K562 (cell line): Measurements from ENCODE around the gene MBD4. TPM values are rescaled to one million over a fixed set of nuclear protein-coding genes. Genes with fewer than 3 reads are reported as not detected.
A peak's percentile ranks its signal among the peaks of the same experiment; 100 is the strongest.

Experiments used
- CHD2 ChIP-seq: IDR thresholded peaks from 2 replicates; pipeline ENCODE4 v1.6.1; 2011; ENCODE audit warnings: low read depth, low read length
- CXXC5 ChIP-seq: fragments of 250-450 bp; sonication (Bioruptor Pico); IDR thresholded peaks from 2 replicates; pipeline ENCODE4 v1.8.0; 2022; ENCODE audit warnings: inconsistent platforms, mild to moderate bottlenecking, moderate library complexity
- EP400 ChIP-seq: fragments of 450-650 bp; IDR thresholded peaks from 2 replicates; pipeline ENCODE4 v1.6.1; 2017; ENCODE audit warnings: antibody characterized with exemption, mild to moderate bottlenecking, moderate library complexity
- HDAC3 ChIP-seq: fragments of 450-650 bp; IDR thresholded peaks from 2 replicates; pipeline ENCODE4 v1.6.1; 2018; ENCODE audit warnings: borderline replicate concordance, mild to moderate bottlenecking, moderate library complexity; ENCODE audit not compliant: partially characterized antibody
- HDGF ChIP-seq: fragments of 450-650 bp; IDR thresholded peaks from 2 replicates; pipeline ENCODE4 v1.6.1; 2016
- MAFF ChIP-seq: IDR thresholded peaks from 2 replicates; pipeline ENCODE4 v1.6.1; 2012; ENCODE audit warnings: low read length, improper control_type of control experiment
- MTA3 ChIP-seq: fragments of 450-650 bp; formaldehyde crosslinking; IDR thresholded peaks from 2 replicates; pipeline ENCODE4 v1.6.1; 2017; ENCODE audit warnings: mild to moderate bottlenecking, borderline replicate concordance
- POLR2H ChIP-seq: IDR thresholded peaks from 2 replicates; pipeline ENCODE4 v1.6.1; 2016; ENCODE audit warnings: missing genetic modification characterization, low read depth, mild to moderate bottlenecking, control low read depth, missing compliant biosample characterization, moderate library complexity
- RBFOX2 ChIP-seq: fragments of 200-400 bp; formaldehyde crosslinking; IDR thresholded peaks from 2 replicates; pipeline ENCODE4 v1.6.1; 2017; ENCODE audit warnings: low read depth, mild to moderate bottlenecking, low read length, moderate library complexity
- SRSF3 ChIP-seq: fragments of 200-400 bp; formaldehyde crosslinking; IDR thresholded peaks from 2 replicates; pipeline ENCODE4 v1.6.1; 2016; ENCODE audit warnings: mild to moderate bottlenecking, low read length, moderate library complexity; ENCODE audit not compliant: insufficient read depth
- TCF7L2 ChIP-seq: fragments of 150-350 bp; IDR thresholded peaks from 2 replicates; pipeline ENCODE4 v1.6.1; 2016; ENCODE audit warnings: low read depth, mild to moderate bottlenecking, low read length, moderate library complexity
- ZC3H11A ChIP-seq: IDR thresholded peaks from 2 replicates; pipeline ENCODE4 v1.6.1; 2012; ENCODE audit warnings: low read depth, low read length, improper control_type of control experiment
- ZFP1 ChIP-seq: fragments of 450-650 bp; formaldehyde crosslinking; IDR thresholded peaks from 2 replicates; pipeline ENCODE4 v1.4.0; 2020; ENCODE audit warnings: mild to moderate bottlenecking, mixed read lengths
- ZNF707 ChIP-seq: fragments of 250-450 bp; sonication (Bioruptor Pico); conservative IDR thresholded peaks from 2 replicates; pipeline ENCODE4 v1.8.0; 2022; ENCODE audit warnings: inconsistent platforms, mild to moderate bottlenecking, moderate library complexity
- polyA plus RNA-seq, 8 experiments: library from polyadenylated mRNA; depleted of rRNA in 4 of 8; stranded (reverse) in 5 of 8; unstranded in 3 of 8; fragments of >200 nt; fragmentation: Nextera tagmentation in 2 of 8; fragmentation: Illumina TruSeq in 1 of 8; extraction: Ambion mirVana in 2 of 8; extraction: Trizol in 1 of 8; gene quantifications; 2 replicates each; pipeline versions ENCODE4 v1.2.1 to v1.2.3, GENCODE V29; 2011 to 2014; ENCODE audit warnings: inconsistent platforms in 1 of 8, missing spikeins in 1 of 8
- total RNA-seq, 7 experiments: library from RNA; depleted of rRNA in 6 of 7; stranded (reverse); fragments of >200 nt in 6 of 7; fragmentation: Illumina TruSeq in 2 of 7; extraction: Trizol in 2 of 7; gene quantifications; 2 replicates each; pipeline versions ENCODE4 v1.2.1 to v1.2.3, GENCODE V29; 2011 to 2021; ENCODE audit warnings: low replicate concordance in 1 of 7
- TF ChIP-seq, protein P1 (sequence below), 2 experiments: fragments of 200-800 bp in 1 of 2; sonication (Bioruptor generic) in 1 of 2; sonication (generic) in 1 of 2; formaldehyde crosslinking in 1 of 2; IDR thresholded peaks in 1 of 2; conservative IDR thresholded peaks in 1 of 2; 2 replicates each; pipeline versions ENCODE4 v1.5.0 to v1.6.1; 2016 to 2020; ENCODE audit warnings: missing compliant biosample characterization in 1 of 2, missing genetic modification characterization in 1 of 2, missing genetic modification reagents in 1 of 2
- TF ChIP-seq, protein P2 (sequence below), 2 experiments: fragments of 450-650 bp; IDR thresholded peaks; 2 replicates each; pipeline ENCODE4 v1.6.1; 2016; ENCODE audit warnings: mild to moderate bottlenecking in 2 of 2, borderline replicate concordance in 1 of 2, low read depth in 1 of 2, moderate library complexity in 1 of 2
- TF ChIP-seq, protein P3 (sequence below): sonication (generic); formaldehyde crosslinking; IDR thresholded peaks from 2 replicates; pipeline ENCODE4 v1.8.0; 2022; ENCODE audit warnings: missing genetic modification reagents, mild to moderate bottlenecking, moderate library complexity, borderline replicate concordance

The MBD4 gene
- total and polyA plus RNA-seq, 9 of the 15 experiments (the other 6 are each of a cell fraction or from before 2014, with no cell fraction given), result 13.3 to 63.9 (median 39.0) TPM

DNA sequence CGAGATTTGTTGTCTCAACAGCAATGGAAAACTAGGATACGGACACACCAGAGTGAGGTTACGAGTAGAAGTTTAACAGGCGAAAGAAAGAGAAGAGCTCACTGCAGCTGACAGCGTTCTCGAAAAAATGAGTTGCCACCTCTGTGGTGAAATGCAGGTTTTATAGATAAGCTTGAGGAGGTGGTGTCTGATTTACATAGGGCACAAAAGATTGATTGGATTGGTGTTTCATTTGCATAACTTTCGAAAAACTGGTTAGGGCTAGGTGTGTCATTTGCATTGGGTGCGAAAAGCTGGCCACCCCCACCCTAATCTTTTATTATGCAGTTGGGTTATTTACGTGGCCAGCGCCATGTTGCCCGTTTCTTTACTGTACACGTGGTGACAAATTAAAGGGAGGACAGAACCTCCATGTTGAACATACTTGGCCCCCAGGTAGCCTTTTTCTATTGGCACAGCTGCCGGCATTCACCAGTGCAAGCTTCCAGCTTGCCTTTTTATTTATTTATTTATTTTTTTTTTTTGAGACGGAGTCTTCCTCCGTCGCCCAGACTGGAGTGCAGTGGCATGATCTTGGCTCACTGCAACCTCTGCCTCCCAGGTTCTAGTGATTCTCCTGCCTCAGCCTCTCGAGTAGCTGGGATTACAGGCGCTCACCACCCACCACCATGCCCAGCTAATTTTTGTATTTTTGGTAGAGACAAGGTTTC, 8.6 kb upstream of the MBD4 start (continued):
- no peak for TF ChIP-seq CHD2
- TF ChIP-seq ZC3H11A, result no peak
- TF ChIP-seq, protein P1, sequence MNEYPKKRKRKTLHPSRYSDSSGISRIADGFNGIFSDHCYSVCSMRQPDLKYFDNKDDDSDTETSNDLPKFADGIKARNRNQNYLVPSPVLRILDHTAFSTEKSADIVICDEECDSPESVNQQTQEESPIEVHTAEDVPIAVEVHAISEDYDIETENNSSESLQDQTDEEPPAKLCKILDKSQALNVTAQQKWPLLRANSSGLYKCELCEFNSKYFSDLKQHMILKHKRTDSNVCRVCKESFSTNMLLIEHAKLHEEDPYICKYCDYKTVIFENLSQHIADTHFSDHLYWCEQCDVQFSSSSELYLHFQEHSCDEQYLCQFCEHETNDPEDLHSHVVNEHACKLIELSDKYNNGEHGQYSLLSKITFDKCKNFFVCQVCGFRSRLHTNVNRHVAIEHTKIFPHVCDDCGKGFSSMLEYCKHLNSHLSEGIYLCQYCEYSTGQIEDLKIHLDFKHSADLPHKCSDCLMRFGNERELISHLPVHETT (CRISPR knock-in tag; conservative IDR thresholded peaks at IDR 0.05 in 1 of 2, IDR thresholded peaks at IDR 0.05 in 1 of 2), result 0 out of 4 replicates have a peak, but pooled peaks of 1 of the 2 experiments have one; percentile 29
- TF ChIP-seq ZNF707 (CRISPR knock-in tag), result no peak
- no peak for TF ChIP-seq HDGF
- peak; percentile 75 for TF ChIP-seq RBFOX2
- peak; percentile 94 for TF ChIP-seq EP400
- TF ChIP-seq ZFP1, result no peak
- peak; percentile 91 for TF ChIP-seq MTA3
- TF ChIP-seq SRSF3, result no peak
- peak; percentile 94 for TF ChIP-seq POLR2H (tag)
- TF ChIP-seq, protein P2, sequence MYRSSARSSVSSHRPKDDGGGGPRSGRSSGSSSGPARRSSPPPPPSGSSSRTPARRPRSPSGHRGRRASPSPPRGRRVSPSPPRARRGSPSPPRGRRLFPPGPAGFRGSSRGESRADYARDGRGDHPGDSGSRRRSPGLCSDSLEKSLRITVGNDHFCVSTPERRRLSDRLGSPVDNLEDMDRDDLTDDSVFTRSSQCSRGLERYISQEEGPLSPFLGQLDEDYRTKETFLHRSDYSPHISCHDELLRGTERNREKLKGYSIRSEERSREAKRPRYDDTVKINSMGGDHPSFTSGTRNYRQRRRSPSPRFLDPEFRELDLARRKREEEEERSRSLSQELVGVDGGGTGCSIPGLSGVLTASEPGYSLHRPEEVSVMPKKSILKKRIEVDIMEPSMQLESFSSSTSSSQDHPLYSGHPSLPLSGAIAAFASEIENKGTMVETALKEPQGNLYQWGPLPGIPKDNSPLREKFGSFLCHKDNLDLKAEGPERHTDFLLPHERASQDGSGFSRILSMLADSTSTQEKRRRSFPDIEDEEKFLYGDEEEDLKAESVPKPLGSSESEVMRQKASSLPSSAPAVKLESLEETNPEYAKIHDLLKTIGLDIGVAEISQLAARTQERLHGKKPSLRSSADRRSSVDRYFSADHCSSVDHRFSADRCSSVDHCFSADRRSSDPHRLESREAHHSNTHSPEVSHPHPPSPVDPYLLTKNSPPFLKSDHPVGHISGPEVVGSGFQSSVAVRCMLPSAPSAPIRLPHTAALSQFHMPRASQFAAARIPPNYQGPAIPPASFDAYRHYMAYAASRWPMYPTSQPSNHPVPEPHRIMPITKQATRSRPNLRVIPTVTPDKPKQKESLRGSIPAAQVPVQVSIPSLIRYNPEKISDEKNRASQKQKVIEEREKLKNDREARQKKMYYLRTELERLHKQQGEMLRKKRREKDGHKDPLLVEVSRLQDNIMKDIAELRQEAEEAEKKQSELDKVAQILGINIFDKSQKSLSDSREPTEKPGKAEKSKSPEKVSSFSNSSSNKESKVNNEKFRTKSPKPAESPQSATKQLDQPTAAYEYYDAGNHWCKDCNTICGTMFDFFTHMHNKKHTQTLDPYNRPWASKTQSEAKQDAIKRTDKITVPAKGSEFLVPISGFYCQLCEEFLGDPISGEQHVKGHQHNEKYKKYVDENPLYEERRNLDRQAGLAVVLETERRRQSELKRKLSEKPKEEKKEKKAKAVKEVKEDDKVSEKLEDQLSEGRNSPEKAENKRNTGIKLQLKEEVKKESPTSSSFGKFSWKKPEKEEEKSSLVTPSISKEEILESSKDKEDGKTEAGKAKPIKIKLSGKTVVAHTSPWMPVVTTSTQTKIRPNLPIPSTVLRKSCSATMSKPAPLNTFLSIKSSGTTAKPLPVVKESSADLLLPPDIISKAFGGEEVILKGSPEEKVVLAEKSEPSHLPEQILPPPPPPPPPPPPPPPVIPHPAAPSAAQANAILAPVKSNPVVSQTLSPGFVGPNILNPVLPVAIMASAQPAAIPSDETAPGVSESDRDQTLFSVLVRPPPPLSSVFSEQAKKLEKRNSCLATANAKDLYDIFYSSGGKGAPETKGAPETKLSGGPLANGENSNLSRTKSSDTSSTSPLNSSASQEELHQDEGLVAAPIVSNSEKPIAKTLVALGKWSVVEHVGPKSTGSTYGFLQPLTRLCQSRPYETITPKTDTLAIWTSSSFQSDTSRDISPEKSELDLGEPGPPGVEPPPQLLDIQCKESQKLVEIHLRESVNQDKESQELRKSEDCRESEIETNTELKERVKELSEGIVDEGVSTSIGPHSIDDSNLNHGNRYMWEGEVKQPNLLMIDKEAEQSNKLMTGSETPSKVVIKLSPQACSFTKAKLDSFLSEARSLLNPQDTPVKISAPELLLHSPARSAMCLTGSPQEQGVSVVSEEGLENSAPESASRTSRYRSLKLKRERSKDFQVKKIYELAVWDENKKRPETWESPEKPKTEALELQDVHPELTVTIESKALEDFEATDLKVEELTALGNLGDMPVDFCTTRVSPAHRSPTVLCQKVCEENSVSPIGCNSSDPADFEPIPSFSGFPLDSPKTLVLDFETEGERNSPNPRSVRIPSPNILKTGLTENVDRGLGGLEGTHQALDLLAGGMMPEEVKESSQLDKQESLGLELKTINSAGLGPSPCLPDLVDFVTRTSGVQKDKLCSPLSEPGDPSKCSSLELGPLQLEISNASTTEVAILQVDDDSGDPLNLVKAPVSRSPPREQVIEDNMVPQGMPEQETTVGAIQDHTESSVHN (IDR thresholded peaks at IDR 0.05; ENCODE audit: borderline replicate concordance in 1 of 2, low read depth in 1 of 2), result peak in 1 of 2 experiments; percentile 16; a peak in 1 of 4 replicates
- no peak; the same call in 1 of the 2 replicates for TF ChIP-seq MAFF
- TF ChIP-seq, protein P3, sequence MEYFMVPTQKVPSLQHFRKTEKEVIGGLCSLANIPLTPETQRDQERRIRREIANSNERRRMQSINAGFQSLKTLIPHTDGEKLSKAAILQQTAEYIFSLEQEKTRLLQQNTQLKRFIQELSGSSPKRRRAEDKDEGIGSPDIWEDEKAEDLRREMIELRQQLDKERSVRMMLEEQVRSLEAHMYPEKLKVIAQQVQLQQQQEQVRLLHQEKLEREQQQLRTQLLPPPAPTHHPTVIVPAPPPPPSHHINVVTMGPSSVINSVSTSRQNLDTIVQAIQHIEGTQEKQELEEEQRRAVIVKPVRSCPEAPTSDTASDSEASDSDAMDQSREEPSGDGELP, result no peak
- TF ChIP-seq CXXC5 (CRISPR knock-in tag), result 0 out of 2 replicates have a peak, but pooled peaks have one; percentile 49
- TF ChIP-seq HDAC3, result no peak
- TF ChIP-seq TCF7L2, result no peak
